Fibroblast of skin of abdomen (primary cell): Measurements from ENCODE around the gene CLIC1.

ENCODE experiments used
- DNase-seq: peaks from one replicate; pipeline ENCODE4 v3.0.0-alpha.2; 2013

CLIC1 gene

GRCh38 chr6:31737991-31738979 lies 2.0 kb upstream of the CLIC1 start:
- DNase-seq, result peak; percentile 80

DNA sequence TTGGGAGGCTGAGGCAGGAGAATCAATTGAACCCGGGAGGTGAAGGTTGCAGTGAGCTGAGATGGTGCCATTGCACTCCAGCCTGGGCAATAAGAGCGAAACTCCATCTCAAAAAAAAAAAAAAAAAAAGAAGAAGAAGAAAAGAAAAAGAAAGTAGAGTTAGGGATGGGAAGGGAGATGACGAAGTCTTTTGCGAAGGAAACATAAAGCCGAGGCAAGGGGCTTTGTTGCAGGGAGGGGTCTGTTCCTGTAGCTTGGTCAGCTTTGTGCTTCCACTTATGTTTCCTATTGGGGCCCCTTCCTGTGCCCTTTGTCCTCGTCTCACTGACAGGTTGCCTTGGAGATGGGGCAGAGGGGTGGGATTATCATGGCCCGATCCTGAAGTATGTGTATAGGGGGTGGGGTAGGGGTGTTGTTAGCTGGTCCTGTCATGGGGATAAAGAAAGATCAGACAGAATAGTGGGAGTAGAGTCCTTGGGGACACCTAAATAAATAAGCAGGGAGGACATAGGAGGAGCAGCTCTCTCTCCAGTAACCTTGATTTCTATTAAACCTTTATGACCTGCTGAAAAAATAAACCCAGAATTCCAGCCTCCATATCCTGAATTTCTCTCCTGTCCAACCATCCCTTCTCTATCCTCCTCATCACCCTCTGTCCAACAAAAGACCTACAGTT lies 1.1 kb upstream of the CLIC1 start:
- DNase-seq, result no peak

DNA sequence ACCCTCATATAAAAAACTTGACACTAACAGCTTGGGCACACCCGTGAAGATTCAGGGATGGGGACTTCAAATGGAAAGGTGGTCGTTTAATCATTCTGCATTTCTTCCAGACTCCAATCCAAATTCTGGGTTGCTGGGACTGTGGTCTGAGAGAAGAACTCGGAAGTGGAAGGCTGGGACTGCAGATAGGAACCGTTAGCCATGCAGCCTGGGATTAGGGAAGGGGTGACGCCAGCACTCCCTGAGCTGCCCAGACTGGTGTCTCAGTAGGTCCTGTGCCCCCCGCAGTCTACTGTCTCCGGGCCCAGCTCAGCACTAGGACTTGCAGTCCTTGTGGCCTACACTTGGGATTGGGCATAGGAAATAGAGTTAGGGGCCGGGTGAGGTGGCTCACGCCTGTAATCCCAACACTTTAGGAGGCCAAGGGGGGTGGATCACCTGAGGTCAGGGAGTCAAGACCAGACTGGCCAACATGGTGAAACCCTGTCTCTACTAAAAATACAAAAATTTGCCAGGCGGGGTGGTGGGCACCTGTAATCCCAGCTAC lies 511 bp upstream of the CLIC1 start:
- DNase-seq, result no peak

- peak; percentile 77 for DNase-seq
Observed at GRCh38 chr6:31734821-31735406, 1.4 kb downstream of the CLIC1 start.

GRCh38 chr6:31734247-31734820 lies 2.0 kb downstream of the CLIC1 start:
- DNase-seq, result no peak

- DNase-seq, result no peak
Observed at GRCh38 chr6:31733734-31734133, 2.6 kb downstream of the CLIC1 start.

- DNase-seq, result no peak
Observed at GRCh38 chr6:31732029-31732428, 4.3 kb downstream of the CLIC1 start.

GRCh38 chr6:31730631-31731086 lies 5.7 kb downstream of the CLIC1 start:
- no peak for DNase-seq

DNA sequence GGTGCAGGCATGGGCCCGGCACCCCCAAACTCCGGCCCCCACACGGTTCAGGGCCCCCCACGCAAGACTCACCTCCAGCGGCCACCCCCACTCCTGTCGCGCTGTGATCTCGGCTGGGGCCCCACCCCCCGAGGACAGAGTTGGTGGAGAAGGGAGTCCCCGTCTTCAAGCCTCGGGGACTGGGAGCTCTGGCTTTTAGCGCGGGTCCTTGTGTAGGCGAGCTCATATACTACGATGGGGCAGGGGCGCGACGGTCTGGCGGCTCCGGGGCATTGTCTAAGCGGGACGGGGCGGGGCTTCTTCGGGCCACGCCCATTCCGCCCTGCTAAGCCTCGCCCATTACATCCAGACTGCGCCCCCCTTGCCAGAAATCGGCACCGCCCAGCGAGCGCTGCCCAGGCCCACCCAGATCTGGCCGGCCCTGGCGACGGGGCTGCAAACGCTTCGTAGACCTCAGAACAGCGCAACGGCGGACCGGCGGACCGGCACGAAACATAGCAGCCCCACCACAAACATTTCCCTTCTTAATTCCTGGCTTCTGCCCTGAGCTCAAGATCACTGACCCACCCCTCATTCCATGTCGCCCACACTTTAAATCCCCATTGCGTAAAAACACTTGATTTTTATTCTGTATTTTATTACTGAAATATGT lies 6.2 kb downstream of the CLIC1 start:
- DNase-seq, result peak; percentile 91

GRCh38 chr6:31729515-31729978 lies 6.8 kb downstream of the CLIC1 start:
- peak; percentile 79 for DNase-seq

DNA sequence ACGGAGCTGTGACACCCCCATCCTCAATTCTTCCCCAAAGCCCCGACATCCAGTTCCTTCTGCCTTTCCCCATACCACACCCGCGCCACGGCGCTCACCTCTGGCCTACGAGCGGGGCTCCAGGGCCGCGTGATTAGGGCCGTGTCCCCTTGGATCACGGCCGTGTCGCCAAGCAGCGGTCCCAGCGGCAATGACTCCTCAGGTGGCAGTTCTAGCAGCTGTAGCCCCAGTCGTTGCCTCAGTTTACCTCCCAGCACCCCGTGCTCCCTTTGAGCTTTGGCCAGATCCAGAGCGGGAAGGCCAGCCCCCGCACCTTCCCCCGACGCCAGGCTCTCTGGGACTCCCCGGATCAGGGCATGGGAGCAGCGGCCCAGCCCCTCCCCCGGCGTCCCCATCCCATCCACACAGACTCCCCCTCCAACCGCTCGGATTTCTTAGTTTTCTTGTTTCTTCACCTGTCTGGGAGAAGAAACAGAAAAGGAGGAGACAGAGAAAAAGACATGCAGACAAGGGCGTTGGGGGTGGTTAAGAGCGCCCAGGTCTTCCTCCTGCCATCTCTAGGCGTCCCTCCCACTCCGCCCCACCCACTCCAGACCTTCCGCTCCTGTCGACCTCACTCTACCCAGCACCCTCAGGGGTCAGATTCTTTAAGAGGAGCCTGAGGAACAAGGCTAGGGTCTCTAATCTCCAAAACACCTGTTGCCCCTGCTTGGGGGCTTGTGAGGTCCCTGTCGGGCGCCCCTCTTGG lies 7.4 kb downstream of the CLIC1 start, which contains the start of gene DDAH2:
Gene DDAH2, minus strand, starts transcription at position 533 of the 748 bp plus-strand sequence. Its CDS starts 138 bp downstream, at position 395.
- DNase-seq, result no peak

DNA sequence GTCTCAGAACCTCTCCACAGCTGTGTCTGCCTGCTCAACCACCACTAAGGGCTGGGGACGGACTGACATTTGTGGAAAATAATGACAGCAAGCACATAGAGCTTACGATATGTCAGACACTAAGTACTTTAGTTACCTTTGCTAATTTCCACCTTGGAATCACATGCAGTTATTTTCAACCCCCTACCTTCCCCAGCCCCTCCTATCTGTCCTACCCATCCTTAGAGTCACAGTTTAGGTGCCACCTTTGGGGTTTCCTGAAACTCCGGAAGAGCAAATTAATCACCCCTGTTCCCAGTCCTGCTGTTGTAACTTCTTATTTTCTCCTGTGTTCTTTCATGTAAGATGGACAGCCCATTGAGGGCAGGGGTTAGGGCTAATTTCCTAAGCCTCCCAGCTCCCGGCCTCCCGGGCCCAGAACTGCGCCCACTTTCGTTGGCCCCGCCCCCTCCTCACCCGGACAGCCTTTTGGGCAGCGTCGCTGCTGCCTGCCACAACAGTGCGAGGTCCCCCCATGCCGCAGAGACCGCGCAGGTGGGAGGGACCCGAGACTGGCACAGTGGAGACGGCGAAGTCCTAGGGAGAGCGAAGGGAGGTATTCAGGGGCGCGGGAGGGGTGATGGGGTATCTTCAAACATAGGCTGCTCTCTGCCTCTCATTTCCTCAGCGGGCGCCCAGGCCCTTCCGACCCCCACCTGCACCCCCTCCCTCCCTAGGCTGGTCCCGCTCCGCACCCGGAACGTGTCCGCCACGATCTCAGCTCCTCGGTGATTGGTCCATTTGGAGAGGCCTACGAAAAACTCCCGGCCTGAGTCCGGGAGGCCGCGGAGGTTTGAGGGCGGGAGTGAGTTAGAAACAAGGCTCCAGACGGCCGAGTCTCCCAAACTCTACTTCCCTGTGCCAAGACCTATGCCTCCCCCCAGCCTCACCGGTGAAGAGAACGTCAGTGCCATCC lies 8.3 kb downstream of the CLIC1 start:
- no peak for DNase-seq

GRCh38 chr6:31727034-31727716 lies 9.2 kb downstream of the CLIC1 start:
- no peak for DNase-seq

GRCh38 chr6:31725502-31726350 lies 10.6 kb downstream of the CLIC1 start:
- no peak for DNase-seq

DNA sequence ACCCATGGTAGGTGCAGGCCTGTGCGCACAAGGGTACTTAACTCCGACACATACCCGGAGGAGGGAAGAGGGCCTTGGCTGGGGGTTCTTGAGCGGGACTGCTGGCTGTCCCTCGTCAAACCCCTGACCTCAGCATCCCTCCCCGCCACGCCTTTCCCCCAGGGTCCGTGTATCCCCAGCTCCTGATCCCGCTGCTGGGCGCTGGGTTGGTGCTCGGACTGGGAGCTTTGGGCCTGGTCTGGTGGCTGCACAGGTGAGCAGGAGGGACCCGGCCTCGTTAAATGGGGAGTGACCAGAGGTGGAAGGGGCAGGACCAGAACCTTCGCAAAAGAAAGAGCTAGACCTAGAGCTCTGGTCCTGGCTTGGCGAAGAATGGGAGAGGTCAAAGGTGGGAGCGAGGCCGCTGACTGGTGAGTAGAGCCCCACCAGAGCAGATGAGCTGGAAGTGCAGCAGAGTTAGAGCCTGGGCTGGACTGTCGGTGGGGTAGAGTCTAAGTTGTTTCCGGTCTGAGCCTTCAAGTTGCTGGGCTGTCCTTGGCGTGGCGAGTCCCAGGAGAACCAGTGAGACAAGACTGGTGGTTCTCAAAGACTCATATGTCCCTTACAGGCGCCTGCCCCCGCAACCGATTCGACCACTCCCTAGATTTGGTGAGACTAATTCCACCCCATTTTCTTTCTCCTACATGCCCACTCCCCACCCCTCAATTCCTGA lies 12.2 kb downstream of the CLIC1 start:
- no peak for DNase-seq

- DNase-seq, result no peak
Observed at GRCh38 chr6:31723245-31723979, 12.9 kb downstream of the CLIC1 start, which contains the start of gene MPIG6B. TSS of gene MPIG6B (plus strand) at chr6:31723373. CDS start at chr6:31723384, 11 bp downstream.

GRCh38 chr6:31722173-31722572 lies 14.2 kb downstream of the CLIC1 start:
- DNase-seq, result no peak
